Mucosa of rectum (tissue), 2 donors: ENCODE results near the gene MAPK9.

ENCODE experiments used
- H3K27ac ChIP-seq, 2 donors: one replicate each; pipeline ENCODE4 v1.7.0; 2013; ENCODE audit warnings: inconsistent platforms in 2 of 2, low read depth in 2 of 2, low read length in 2 of 2
- H3K27me3 ChIP-seq, 2 donors: one replicate each; pipeline ENCODE4 v1.7.0; 2013; ENCODE audit warnings: low read length in 2 of 2; ENCODE audit not compliant: control insufficient read depth in 2 of 2, insufficient read depth in 2 of 2
- H3K36me3 ChIP-seq, 2 donors: one replicate each; pipeline ENCODE4 v1.7.0; 2013; ENCODE audit warnings: low read length in 2 of 2; ENCODE audit not compliant: control insufficient read depth in 2 of 2, insufficient read depth in 2 of 2
- H3K4me1 ChIP-seq, 2 donors: one replicate each; pipeline ENCODE4 v1.7.0; 2013; ENCODE audit warnings: low read length in 2 of 2, mild to moderate bottlenecking in 1 of 2; ENCODE audit not compliant: control insufficient read depth in 2 of 2, insufficient read depth in 2 of 2
- H3K4me3 ChIP-seq, 2 donors: one replicate each; pipeline ENCODE4 v1.7.0; 2013; ENCODE audit warnings: low read length in 2 of 2
- H3K9ac ChIP-seq, 2 donors: one replicate each; pipeline ENCODE4 v1.7.0; 2013; ENCODE audit warnings: low read length in 2 of 2, low read depth in 1 of 2, mild to moderate bottlenecking in 1 of 2
- H3K9me3 ChIP-seq, 2 donors: one replicate each; pipeline ENCODE4 v1.7.0; 2013; ENCODE audit warnings: low read length in 2 of 2; ENCODE audit not compliant: control insufficient read depth in 2 of 2
- donor health status: healthy.
- donor health status: Normal muscosa, but diverticular disease.

MAPK9 gene

DNA sequence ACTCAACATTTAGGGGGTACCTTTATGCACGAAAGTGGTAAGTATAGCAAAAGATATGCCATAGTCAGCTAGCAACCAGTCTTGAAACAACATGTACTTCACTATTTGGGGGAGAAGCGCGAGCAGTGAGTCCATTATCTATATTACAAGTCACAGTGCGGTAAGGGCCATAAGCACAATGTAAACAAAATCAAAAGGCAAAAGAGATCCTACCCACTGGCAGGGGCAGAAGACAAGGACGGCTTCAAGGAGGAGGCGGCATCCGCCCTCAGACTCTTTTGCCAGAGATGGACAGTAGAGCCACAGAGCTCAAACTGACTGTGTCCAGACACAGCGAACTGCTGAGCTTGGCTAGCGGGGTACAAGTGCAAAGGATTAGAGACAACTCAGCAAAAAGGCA is 9.6 kb downstream of the MAPK9 start:
- peaks cover 0 to under 1% of the 10 kb centered on the region in 2 donors for H3K4me1 ChIP-seq
- H3K9ac ChIP-seq = no peak overlapping the region
- H3K27ac ChIP-seq = no peak overlapping the region
- peaks cover 20 to 38% of the 10 kb centered on the region in 2 donors for H3K36me3 ChIP-seq
- H3K9me3 ChIP-seq = peaks cover 0 to 3% of the 10 kb centered on the region in 2 donors
- no peak overlapping the region for H3K4me3 ChIP-seq
- no peaks in the 10 kb centered on the region for H3K27me3 ChIP-seq

DNA sequence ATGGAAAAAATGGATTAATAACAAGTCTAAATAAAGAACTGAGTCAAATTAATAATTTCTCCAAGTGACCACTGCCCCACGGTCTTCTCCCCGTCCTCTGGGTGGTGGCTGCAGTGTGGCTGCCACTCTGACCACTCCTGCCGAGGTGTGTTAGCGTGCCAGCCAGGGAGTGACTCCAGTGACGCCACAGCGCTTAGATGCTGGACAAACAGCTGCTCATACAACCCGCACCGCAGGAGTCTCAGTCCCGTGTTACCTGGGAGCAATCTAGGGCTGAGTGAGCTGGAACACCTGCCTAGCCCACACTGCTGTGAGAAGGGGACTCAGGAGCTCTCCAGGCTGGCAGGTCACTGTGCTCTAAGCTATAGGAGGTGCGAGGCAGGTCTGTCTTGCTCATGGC is 10.2 kb downstream of the MAPK9 start:
- peaks cover 25 to 41% of the 10 kb centered on the region in 2 donors for H3K36me3 ChIP-seq
- no peak overlapping the region for H3K9ac ChIP-seq
- H3K4me3 ChIP-seq = no peak overlapping the region
- no peak overlapping the region for H3K27ac ChIP-seq
- H3K27me3 ChIP-seq = no peaks in the 10 kb centered on the region
- H3K9me3 ChIP-seq = peaks cover 0 to 6% of the 10 kb centered on the region in 2 donors
- no peaks in the 10 kb centered on the region for H3K4me1 ChIP-seq

DNA sequence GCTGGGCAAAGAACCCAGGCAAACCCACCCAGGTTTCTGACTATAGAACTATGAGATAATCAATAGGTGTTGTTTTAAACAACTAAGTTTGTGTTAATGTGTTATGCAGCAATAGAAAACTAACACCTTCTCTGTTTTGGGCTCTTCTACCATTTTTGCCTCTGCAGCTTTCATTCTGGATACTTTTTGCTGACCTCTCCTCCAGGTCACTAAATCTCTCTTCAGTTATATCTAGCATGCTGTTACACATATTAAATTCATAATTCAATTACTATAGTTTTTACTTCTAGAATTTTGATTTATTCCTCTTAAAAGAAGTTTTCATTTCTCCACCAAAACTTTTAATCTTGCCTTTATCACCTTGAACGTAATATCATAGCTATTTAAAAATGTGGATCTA is 17.2 kb downstream of the MAPK9 start:
- H3K36me3 ChIP-seq = peaks cover 26 to 43% of the 10 kb centered on the region in 2 donors

DNA sequence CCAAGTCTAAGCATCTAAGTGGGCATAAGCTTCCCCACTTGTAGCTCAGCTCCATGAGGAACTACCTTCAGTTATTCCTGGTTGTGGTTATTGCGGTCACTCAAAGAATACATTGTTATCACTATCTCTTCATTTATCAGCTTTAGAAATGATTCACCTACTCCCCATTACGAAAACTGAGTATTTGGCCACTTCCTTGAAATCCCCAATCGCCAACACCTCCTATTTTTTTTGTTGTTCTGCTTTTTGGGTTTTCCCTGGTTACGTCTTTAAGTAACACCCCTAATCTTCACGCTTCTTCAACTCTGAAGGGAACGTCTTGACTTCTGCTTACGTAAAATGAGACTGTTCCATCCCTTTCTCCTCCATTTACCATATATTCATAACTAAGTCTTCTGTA is 20.7 kb downstream of the MAPK9 start:
- Histone ChIP-seq H3K27me3 (no peaks in the 10 kb centered on the region), H3K27ac (no peak overlapping the region), H3K9me3 (peaks cover 13 to 18% of the 10 kb centered on the region in 2 donors), H3K9ac (no peak overlapping the region), H3K4me1 (no peaks in the 10 kb centered on the region), H3K4me3 (no peak overlapping the region), H3K36me3 (peaks cover 22 to 39% of the 10 kb centered on the region in 2 donors)

More for the DNA sequence above, 17.2 kb downstream of the MAPK9 start:
- no peak overlapping the region for H3K27ac ChIP-seq
- no peaks in the 10 kb centered on the region for H3K27me3 ChIP-seq
- no peaks in the 10 kb centered on the region for H3K4me1 ChIP-seq
- H3K4me3 ChIP-seq = no peak overlapping the region
- H3K9me3 ChIP-seq = peaks cover 10 to 13% of the 10 kb centered on the region in 2 donors
- H3K9ac ChIP-seq = no peak overlapping the region

DNA sequence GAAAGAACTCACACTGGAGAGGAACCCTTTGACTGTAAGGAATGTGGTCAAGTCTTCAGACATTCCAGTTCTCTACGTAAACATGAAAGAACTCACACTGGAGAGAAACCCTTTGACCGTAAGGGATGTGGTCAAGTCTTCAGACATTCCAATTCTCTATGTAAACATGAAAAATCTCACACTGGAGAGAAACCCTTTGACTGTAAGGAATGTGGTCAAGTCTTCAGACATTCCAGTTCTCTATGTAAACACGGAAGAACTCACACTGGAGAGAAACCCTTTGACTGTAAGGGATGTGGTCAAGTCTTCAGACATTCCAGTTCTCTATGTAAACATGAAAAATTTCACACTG is 32.6 kb downstream of the MAPK9 start:
- H3K9me3 ChIP-seq = peaks cover 74 to 76% of the 10 kb centered on the region in 2 donors
- no peaks in the 10 kb centered on the region for H3K4me1 ChIP-seq
- no peak overlapping the region for H3K4me3 ChIP-seq
- H3K36me3 ChIP-seq = peaks cover 66 to 77% of the 10 kb centered on the region in 2 donors
- no peaks in the 10 kb centered on the region for H3K27me3 ChIP-seq
- H3K9ac ChIP-seq = no peak overlapping the region
- H3K27ac ChIP-seq = no peak overlapping the region

DNA sequence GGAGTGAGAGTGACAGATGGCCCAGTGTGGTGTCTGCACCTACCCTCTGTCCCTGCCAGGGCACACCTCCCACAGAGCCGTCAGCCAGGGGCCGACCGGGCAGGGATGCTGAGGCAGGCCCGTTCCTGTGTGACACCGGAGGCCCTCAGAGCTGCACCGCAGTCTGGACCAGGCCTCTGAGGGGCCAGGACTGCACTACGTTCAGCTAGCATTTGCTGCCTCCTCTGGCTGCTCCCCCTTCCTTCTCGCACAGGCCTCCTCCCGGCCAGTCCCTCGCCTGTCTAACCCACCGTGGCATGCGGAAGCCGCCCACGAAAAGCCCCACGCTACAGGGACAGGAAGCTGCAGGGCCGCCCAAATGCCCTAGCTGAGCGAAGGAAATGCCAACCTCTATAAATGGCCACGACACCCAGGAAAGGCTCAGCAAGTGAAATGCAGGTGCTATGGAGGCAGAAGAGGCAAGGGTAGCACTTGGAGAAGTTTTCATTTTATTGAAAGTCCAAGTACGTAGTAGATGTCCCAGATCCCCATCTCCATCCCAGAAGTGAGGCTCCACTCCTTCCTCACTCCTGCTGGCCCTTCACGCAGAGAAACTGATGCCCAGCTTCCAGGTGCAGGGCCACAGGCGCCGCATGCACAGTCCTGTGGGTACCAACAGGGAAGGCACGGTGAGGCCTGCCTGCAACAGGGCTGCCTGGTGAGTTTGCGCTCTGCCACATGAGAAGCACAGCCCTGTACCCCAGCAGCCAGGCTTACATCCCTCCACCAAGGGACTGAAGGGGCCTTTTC is 38.7 kb downstream of the MAPK9 start:
- Histone ChIP-seq H3K4me3 (peak overlapping the region in 1 of 2 donors; percentile 30), H3K4me1 (no peaks in the 10 kb centered on the region), H3K36me3 (peaks cover 56 to 71% of the 10 kb centered on the region in 2 donors), H3K27me3 (no peaks in the 10 kb centered on the region), H3K9me3 (peaks cover 52 to 60% of the 10 kb centered on the region in 2 donors), H3K9ac (no peak overlapping the region), H3K27ac (no peak overlapping the region)

DNA sequence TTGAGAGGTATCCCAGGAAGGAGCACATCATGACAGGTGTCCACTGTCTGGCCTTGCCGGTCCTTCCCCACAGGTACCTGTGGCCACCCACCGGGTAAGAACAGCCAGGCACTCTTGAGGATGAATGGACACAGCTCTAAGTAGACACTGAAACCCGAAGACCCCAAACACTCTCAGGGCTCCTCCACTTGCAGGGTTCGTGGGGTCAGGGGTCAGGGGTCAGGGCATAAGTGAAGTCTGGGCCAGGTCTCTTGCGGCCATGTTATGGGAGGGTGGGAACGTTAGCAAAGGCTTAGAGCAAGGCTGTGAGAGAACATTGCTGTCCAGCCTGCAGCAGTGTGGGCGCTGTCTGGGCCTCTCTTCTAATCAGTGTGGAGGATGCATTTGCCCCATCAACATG is 40.0 kb downstream of the MAPK9 start:
- Histone ChIP-seq H3K4me3 (no peak overlapping the region), H3K27ac (no peak overlapping the region), H3K36me3 (peaks cover 57 to 70% of the 10 kb centered on the region in 2 donors), H3K4me1 (no peaks in the 10 kb centered on the region), H3K27me3 (no peaks in the 10 kb centered on the region), H3K9ac (no peak overlapping the region), H3K9me3 (peaks cover 45 to 56% of the 10 kb centered on the region in 2 donors)

DNA sequence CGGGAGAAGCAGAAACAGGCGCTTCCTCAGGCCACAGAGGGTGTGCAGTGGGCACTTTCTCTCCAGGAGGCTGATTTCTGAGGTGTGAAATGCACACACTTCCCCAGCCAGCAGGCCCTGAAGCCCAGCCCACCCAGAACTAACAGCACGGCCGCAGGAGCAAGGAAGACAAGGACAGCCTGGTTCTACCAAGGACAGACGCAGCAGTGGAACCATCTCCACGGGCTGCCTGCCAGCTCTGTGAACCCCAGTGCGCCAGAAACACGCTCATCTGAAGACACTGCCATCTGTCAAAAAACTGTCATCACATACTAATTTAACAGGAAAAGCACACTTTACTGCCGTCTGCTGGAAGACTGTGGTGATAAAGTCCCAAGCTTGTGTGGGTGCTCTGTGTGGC is 40.7 kb downstream of the MAPK9 start:
- no peak overlapping the region for H3K27ac ChIP-seq
- H3K9me3 ChIP-seq = peaks cover 42 to 55% of the 10 kb centered on the region in 2 donors
- H3K4me3 ChIP-seq = no peak overlapping the region
- peaks cover 55 to 70% of the 10 kb centered on the region in 2 donors for H3K36me3 ChIP-seq
- no peak overlapping the region for H3K9ac ChIP-seq
- no peaks in the 10 kb centered on the region for H3K4me1 ChIP-seq
- H3K27me3 ChIP-seq = no peaks in the 10 kb centered on the region

DNA sequence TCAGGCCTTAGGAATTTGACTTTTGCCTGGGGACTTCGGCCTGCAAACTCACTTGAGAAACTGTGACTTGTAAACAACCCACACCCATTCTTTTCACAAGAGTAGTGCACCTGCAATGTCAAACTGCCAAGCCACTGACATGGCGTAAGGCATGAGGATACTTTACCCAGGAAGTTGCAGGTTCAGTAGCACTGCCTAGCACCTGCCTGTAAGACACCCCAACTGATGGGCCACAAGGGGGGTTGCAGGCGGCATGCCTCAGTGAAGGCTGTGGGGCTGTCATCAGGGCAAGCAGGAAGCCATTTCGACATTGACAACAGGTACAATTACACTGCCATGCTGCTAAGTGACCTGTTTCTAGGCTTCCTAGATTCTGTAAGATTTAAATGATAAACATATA is 41.6 kb downstream of the MAPK9 start:
- Histone ChIP-seq H3K27ac (no peak overlapping the region), H3K9ac (no peak overlapping the region), H3K4me3 (no peak overlapping the region), H3K4me1 (no peaks in the 10 kb centered on the region), H3K36me3 (peaks cover 53 to 66% of the 10 kb centered on the region in 2 donors), H3K27me3 (no peaks in the 10 kb centered on the region), H3K9me3 (peaks cover 34 to 52% of the 10 kb centered on the region in 2 donors)

DNA sequence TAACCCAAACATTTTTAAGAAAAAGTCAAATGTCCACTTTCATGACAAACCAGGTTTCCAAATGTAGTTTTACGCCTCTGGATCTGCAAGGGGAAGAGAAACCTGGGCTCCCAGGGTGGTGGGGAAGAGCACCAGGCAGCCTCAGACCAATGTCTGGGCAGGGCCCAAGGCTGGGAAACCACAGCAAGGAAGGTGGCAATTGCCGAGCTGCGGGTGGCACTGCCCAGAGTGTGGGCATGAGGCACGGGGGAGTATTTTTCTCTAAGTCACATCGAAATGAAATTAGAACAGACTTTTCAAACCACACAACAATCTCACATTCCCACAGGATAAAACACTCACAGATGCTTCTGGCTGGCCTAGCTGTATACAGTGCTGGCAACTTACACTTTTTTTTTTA is 50.3 kb downstream of the MAPK9 start:
- no peaks in the 10 kb centered on the region for H3K27me3 ChIP-seq
- H3K9me3 ChIP-seq = peaks cover 3 to 6% of the 10 kb centered on the region in 2 donors
- no peak overlapping the region for H3K27ac ChIP-seq
- no peak overlapping the region for H3K9ac ChIP-seq
- no peak overlapping the region for H3K4me3 ChIP-seq
- H3K36me3 ChIP-seq = peaks cover 52 to 61% of the 10 kb centered on the region in 2 donors
- H3K4me1 ChIP-seq = no peaks in the 10 kb centered on the region
